PC-9 (cell line): Measurements from ENCODE around the gene SPATS2. TPM values are rescaled to one million over a fixed set of nuclear protein-coding genes. Genes with fewer than 3 reads are reported as not detected.

ENCODE experiments used
- BruUV-seq: library from RNA; stranded (reverse); fragments of 400-500 nt; replicated peaks from 2 replicates; lab custom pipeline; 2021; lab: Mats Ljungman, UMichigan
- CTCF ChIA-PET: fragments of 300-600 bp; sonication (Branson Sonifier 250); formaldehyde crosslinking; loops from one replicate; lab custom pipeline; 2022; ENCODE audit warnings: antibody characterized with exemption; lab: Charles Lee
- POLR2A ChIA-PET: fragments of 300-600 bp; sonication (Branson Sonifier 250); formaldehyde crosslinking; loops from one replicate; lab custom pipeline; 2022; ENCODE audit warnings: antibody characterized with exemption; ENCODE audit not compliant: unreplicated experiment; lab: Charles Lee
- DNase-seq, 2 experiments: peaks; one replicate each; pipeline versions ENCODE4 v3.0.0 to v3.0.0-alpha.2; 2015 to 2022; ENCODE audit warnings: mixed read lengths in 1 of 2
- H2AFZ ChIP-seq: fragments of 200-600 bp; sonication (generic); 2 replicates; pipeline ENCODE4 v1.8.1; 2017; ENCODE audit warnings: antibody characterized with exemption
- H3F3A ChIP-seq: fragments of 200-600 bp; sonication (generic); 2 replicates; pipeline ENCODE4 v1.8.1; 2017; ENCODE audit warnings: antibody characterized with exemption, mild to moderate bottlenecking, low read depth; ENCODE audit not compliant: insufficient read depth
- H3K27ac ChIP-seq: fragments of 200-600 bp; sonication (generic); 2 replicates; pipeline ENCODE4 v1.6.1; 2016; ENCODE audit warnings: mixed run types
- H3K27me3 ChIP-seq: fragments of 200-600 bp; sonication (generic); 2 replicates; pipeline ENCODE4 v1.6.1; 2016; ENCODE audit warnings: low read depth, mixed run types; ENCODE audit not compliant: insufficient read depth
- H3K36me3 ChIP-seq: fragments of 200-600 bp; sonication (generic); 2 replicates; pipeline ENCODE4 v1.6.1; 2016; ENCODE audit warnings: low read depth, mixed run types
- H3K4me1 ChIP-seq: fragments of 200-600 bp; sonication (generic); replicated peaks from 2 replicates; pipeline ENCODE4 v1.6.1; 2016; ENCODE audit warnings: mixed run types; ENCODE audit not compliant: insufficient read depth
- H3K4me2 ChIP-seq: fragments of 200-600 bp; sonication (generic); 2 replicates; pipeline ENCODE4 v1.6.1; 2017; ENCODE audit warnings: mixed run types
- H3K4me3 ChIP-seq: fragments of 200-600 bp; sonication (generic); 2 replicates; pipeline ENCODE4 v1.6.1; 2016; ENCODE audit warnings: mixed run types
- H3K79me2 ChIP-seq: fragments of 200-600 bp; sonication (generic); 2 replicates; pipeline ENCODE4 v1.6.1; 2017; ENCODE audit warnings: low read depth, mixed run types
- H3K9me2 ChIP-seq: fragments of 200-600 bp; sonication (generic); 2 replicates; pipeline ENCODE4 v1.8.1; 2017; ENCODE audit warnings: mild to moderate bottlenecking; ENCODE audit not compliant: insufficient read depth
- H3K9me3 ChIP-seq: fragments of 200-600 bp; sonication (generic); 2 replicates; pipeline ENCODE4 v1.8.1; 2016; ENCODE audit warnings: low read depth; ENCODE audit not compliant: insufficient read depth
- H4K20me1 ChIP-seq: fragments of 200-600 bp; sonication (generic); 2 replicates; pipeline ENCODE4 v1.8.1; 2017; ENCODE audit not compliant: insufficient read depth
- CTCF ChIP-seq: fragments of 200-600 bp; sonication (generic); conservative IDR thresholded peaks from 2 replicates; pipeline ENCODE4 v1.6.1; 2017; ENCODE audit warnings: mixed run types, antibody characterized with exemption, mild to moderate bottlenecking, moderate library complexity
- EZH2 ChIP-seq: fragments of 200-600 bp; sonication (generic); IDR thresholded peaks from 2 replicates; pipeline ENCODE4 v1.8.0; 2017; ENCODE audit warnings: antibody characterized with exemption, low read depth
- intact Hi-C: fragments of 100-400 bp; cut with micrococcal nuclease; formaldehyde crosslinking; loops from one replicate; pipeline ENCODE4 v1.10.0; 2022; ENCODE audit not compliant: unreplicated experiment
- total RNA-seq: library from RNA; stranded (reverse); gene quantifications from 2 replicates; pipeline ENCODE4 v1.2.3, GENCODE V29; 2021

SPATS2 gene
- total RNA-seq, 1 experiment from 2014 or later, result 65.1 TPM

- Histone ChIP-seq H3K79me2 (peaks cover 57% of the 10 kb centered on the region), H4K20me1 (peaks cover 7% of the 10 kb centered on the region; the same call in 1 of the 2 replicates), H3K4me3 (peak overlapping the region; percentile 93), H3K4me2 (peak overlapping the region; percentile 98), H3K27me3 (no peaks in the 10 kb centered on the region), H3K9me3 (no peaks in the 10 kb centered on the region), H2AFZ (peak overlapping the region; percentile 94), H3F3A (peaks cover 26% of the 10 kb centered on the region), H3K27ac (peak overlapping the region; percentile 73), H3K4me1 (peaks cover 36% of the 10 kb centered on the region), H3K9me2 (no peaks in the 10 kb centered on the region), H3K36me3 (0 out of 2 replicates have a peak, but pooled peaks cover 5% of the 10 kb centered on the region)
- POLR2A ChIA-PET, result interaction anchor here (0.7 kb wide), 1 partner anchor 31 kb away, joined by 21 read pairs; no protein-coding TSS in a partner anchor
- CTCF ChIA-PET, result no interaction called here
- BruUV-seq, result no TSS peak
- TF ChIP-seq CTCF, result no peak
- TF ChIP-seq EZH2, result no peak
- no peak for DNase-seq
- intact Hi-C loops, result loop anchor here (5.0 to 10.0 kb wide), 2 partner anchors 199 to 337 kb away; partner anchors contain the start of genes FMNL3 and MCRS1
Measured at GRCh38 chr12:49368240-49368600, 958 bp downstream of the SPATS2 start.

GRCh38 chr12:49369411-49370145 lies 2.3 kb downstream of the SPATS2 start:
- TF ChIP-seq CTCF (no peak; the same call in 1 of the 2 replicates), EZH2 (no peak)
- BruUV-seq, result no TSS peak
- Histone ChIP-seq H3K79me2 (peaks cover 69% of the 10 kb centered on the region), H3K4me2 (peak overlapping the region; percentile 98), H3K36me3 (0 out of 2 replicates have a peak, but pooled peaks cover 5% of the 10 kb centered on the region), H3K9me3 (no peaks in the 10 kb centered on the region), H3K27ac (no peak overlapping the region; the same call in 1 of the 2 replicates), H3K9me2 (no peaks in the 10 kb centered on the region), H3K27me3 (no peaks in the 10 kb centered on the region), H3F3A (peaks cover 27% of the 10 kb centered on the region), H3K4me1 (peaks cover 35% of the 10 kb centered on the region), H4K20me1 (peaks cover 10% of the 10 kb centered on the region; the same call in 1 of the 2 replicates), H3K4me3 (peak overlapping the region; percentile 93; the same call in 1 of the 2 replicates), H2AFZ (no peak overlapping the region)
- CTCF ChIA-PET, result no interaction called here
- intact Hi-C loops, result loop anchor here (5.0 to 10.0 kb wide), 2 partner anchors 198 to 335 kb away; partner anchors contain the start of genes FMNL3 and MCRS1
- POLR2A ChIA-PET, result no interaction called here
- DNase-seq, result no peak

GRCh38 chr12:49370539-49370938 lies 3.3 kb downstream of the SPATS2 start:
- peaks cover 25% of the 10 kb centered on the region for H3K4me1 ChIP-seq
- no peaks in the 10 kb centered on the region for H3K9me3 ChIP-seq
- H3K9me2 ChIP-seq, result no peaks in the 10 kb centered on the region
- peaks cover 18% of the 10 kb centered on the region for H3F3A ChIP-seq
- no peak overlapping the region for H3K4me2 ChIP-seq
- 0 out of 2 replicates have a peak, but pooled peaks cover 5% of the 10 kb centered on the region for H3K36me3 ChIP-seq
- no peaks in the 10 kb centered on the region for H3K27me3 ChIP-seq
- intact Hi-C loops, result no loop called here
- ChIA-PET CTCF (interaction anchor here (0.7 kb wide), 1 partner anchor 70 kb away, joined by 6 read pairs; no protein-coding TSS in a partner anchor), POLR2A (no interaction called here)
- TF ChIP-seq CTCF, result no peak
- TF ChIP-seq EZH2, result no peak
- no TSS peak for BruUV-seq
- no peak for DNase-seq
- H3K79me2 ChIP-seq, result peaks cover 76% of the 10 kb centered on the region
- peaks cover 10% of the 10 kb centered on the region; the same call in 1 of the 2 replicates for H4K20me1 ChIP-seq
- H3K27ac ChIP-seq, result no peak overlapping the region
- no peak overlapping the region for H3K4me3 ChIP-seq
- H2AFZ ChIP-seq, result no peak overlapping the region
